Neural cell (in vitro differentiated cells): ENCODE measurements around the gene NDRG2. TPM values are rescaled to one million over a fixed set of nuclear protein-coding genes. Genes with fewer than 3 reads are reported as not detected.
A peak's percentile ranks its signal among the peaks of the same experiment; 100 is the strongest.

Source experiments
- H2AFZ ChIP-seq: fragments of 200-600, 300-800 bp; sonication (generic), shearing (Covaris generic); 2 replicates; pipeline ENCODE4 v1.6.0; 2014; ENCODE audit warnings: low read depth, mild to moderate bottlenecking, antibody characterized with exemption, low read length, moderate library complexity
- H3F3A ChIP-seq: fragments of 200-600 bp; shearing (Covaris generic); 2 replicates; pipeline ENCODE4 v1.6.1; 2016; ENCODE audit warnings: mild to moderate bottlenecking, moderate library complexity, mixed read lengths, antibody characterized with exemption, low read length; ENCODE audit not compliant: insufficient read depth, poor library complexity, severe bottlenecking
- H3K27ac ChIP-seq: fragments of 200-600, 300-800 bp; sonication (generic), shearing (Covaris generic); 2 replicates; pipeline ENCODE4 v1.5.1; 2014; ENCODE audit warnings: mild to moderate bottlenecking, low read length, moderate library complexity
- H3K27me3 ChIP-seq: fragments of 300-800, 200-600 bp; sonication (generic), shearing (Covaris generic); 2 replicates; pipeline ENCODE4 v1.6.0; 2014; ENCODE audit warnings: mild to moderate bottlenecking, low read depth, low read length, moderate library complexity; ENCODE audit not compliant: insufficient read depth
- H3K36me3 ChIP-seq: fragments of 300-800, 200-600 bp; sonication (generic), shearing (Covaris generic); 2 replicates; pipeline ENCODE4 v1.5.1; 2014; ENCODE audit warnings: mild to moderate bottlenecking, antibody characterized with exemption, low read length, moderate library complexity; ENCODE audit not compliant: insufficient read depth
- H3K4me2 ChIP-seq: fragments of 300-800, 200-600 bp; sonication (generic), shearing (Covaris generic); 2 replicates; pipeline ENCODE4 v1.6.0; 2014; ENCODE audit warnings: mild to moderate bottlenecking, low read length
- H3K4me3 ChIP-seq: fragments of 300-800, 200-600 bp; sonication (generic), shearing (Covaris generic); 2 replicates; pipeline ENCODE4 v1.5.1; 2014; ENCODE audit warnings: mild to moderate bottlenecking, low read length, moderate library complexity
- H3K79me2 ChIP-seq: fragments of 200-600 bp; shearing (Covaris generic); replicated peaks from 2 replicates; pipeline ENCODE4 v1.6.0; 2014; ENCODE audit warnings: mild to moderate bottlenecking, low read length, moderate library complexity; ENCODE audit not compliant: insufficient read depth
- H3K9ac ChIP-seq: fragments of 300-800, 200-600 bp; sonication (generic), shearing (Covaris generic); 2 replicates; pipeline ENCODE4 v1.6.1; 2016; ENCODE audit warnings: mild to moderate bottlenecking, low read length, mixed read lengths
- H3K9me2 ChIP-seq: fragments of 200-600 bp; shearing (Covaris generic); 2 replicates; pipeline ENCODE4 v1.6.1; 2016; ENCODE audit warnings: mild to moderate bottlenecking, low read length, mixed read lengths; ENCODE audit not compliant: insufficient read depth
- H3K9me3 ChIP-seq: fragments of 200-600, 300-800 bp; sonication (generic), shearing (Covaris generic); 2 replicates; pipeline ENCODE4 v1.6.1; 2016; ENCODE audit warnings: mild to moderate bottlenecking, mixed run types, low read length, moderate library complexity, mixed read lengths
- H4K20me1 ChIP-seq: fragments of 200-600 bp; shearing (Covaris generic); 2 replicates; pipeline ENCODE4 v1.6.1; 2016; ENCODE audit warnings: mild to moderate bottlenecking, mixed run types; ENCODE audit not compliant: insufficient read depth
- CTCF ChIP-seq: fragments of 450-650 bp; IDR thresholded peaks from 2 replicates; pipeline ENCODE4 v1.5.1; 2014; ENCODE audit warnings: antibody characterized with exemption, mild to moderate bottlenecking, moderate library complexity; ENCODE audit not compliant: poor library complexity, severe bottlenecking
- EP300 ChIP-seq: fragments of 450-650 bp; conservative IDR thresholded peaks from 2 replicates; pipeline ENCODE4 v1.6.1; 2014; ENCODE audit warnings: antibody characterized with exemption, mild to moderate bottlenecking, moderate library complexity; ENCODE audit not compliant: poor library complexity, severe bottlenecking
- EZH2 ChIP-seq: fragments of 200-600, 300-800 bp; shearing (Covaris generic), sonication (generic); IDR thresholded peaks from 2 replicates; pipeline ENCODE4 v1.6.1; 2014; ENCODE audit warnings: antibody characterized with exemption, low read length, borderline replicate concordance, mild to moderate bottlenecking; ENCODE audit not compliant: insufficient read depth, poor library complexity, severe bottlenecking
- MXI1 ChIP-seq: fragments of 450-650 bp; conservative IDR thresholded peaks from 2 replicates; pipeline ENCODE4 v1.6.1; 2014; ENCODE audit warnings: antibody characterized with exemption, mild to moderate bottlenecking; ENCODE audit not compliant: poor library complexity, severe bottlenecking
- POLR2AphosphoS5 ChIP-seq: IDR thresholded peaks from 2 replicates; pipeline ENCODE4 v1.6.1; 2012
- RAD21 ChIP-seq: fragments of 450-650 bp; conservative IDR thresholded peaks from 2 replicates; pipeline ENCODE4 v1.6.1; 2014; ENCODE audit warnings: antibody characterized with exemption, mild to moderate bottlenecking, moderate library complexity
- REST ChIP-seq: IDR thresholded peaks from 2 replicates; pipeline ENCODE4 v1.6.1; 2012; ENCODE audit warnings: borderline replicate concordance
- SMC3 ChIP-seq: fragments of 450-650 bp; conservative IDR thresholded peaks from 2 replicates; pipeline ENCODE4 v1.6.1; 2014; ENCODE audit warnings: antibody characterized with exemption, mild to moderate bottlenecking, moderate library complexity; ENCODE audit not compliant: poor library complexity
- TAF1 ChIP-seq: IDR thresholded peaks from 2 replicates; pipeline ENCODE4 v1.6.1; 2012; ENCODE audit warnings: low read depth
- polyA plus RNA-seq: library from polyadenylated mRNA; depleted of rRNA; stranded (reverse); fragments of >200 nt; gene quantifications from 2 replicates; pipeline ENCODE4 v1.2.3, GENCODE V29; 2014

NDRG2 gene
- polyA plus RNA-seq, 1 donor from 2014 or later, result 43.3 TPM

- H3K9ac ChIP-seq, result no peak overlapping the region
- H2AFZ ChIP-seq, result no peak overlapping the region
- no peaks in the 10 kb centered on the region for H3K27me3 ChIP-seq
- H4K20me1 ChIP-seq, result no peaks in the 10 kb centered on the region
- no peaks in the 10 kb centered on the region for H3K9me3 ChIP-seq
- no peaks in the 10 kb centered on the region for H3K36me3 ChIP-seq
- H3K4me3 ChIP-seq, result no peak overlapping the region
- H3F3A ChIP-seq, result no peaks in the 10 kb centered on the region
- no peaks in the 10 kb centered on the region for H3K79me2 ChIP-seq
- H3K4me2 ChIP-seq, result no peak overlapping the region
- no peaks in the 10 kb centered on the region for H3K9me2 ChIP-seq
- TF ChIP-seq MXI1, result no peak
- TF ChIP-seq EZH2, result no peak
- no peak for TF ChIP-seq CTCF
- TF ChIP-seq EP300, result no peak
- no peak for TF ChIP-seq SMC3
- no peak for TF ChIP-seq TAF1
- no peak for TF ChIP-seq POLR2AphosphoS5
- TF ChIP-seq REST, result no peak
- TF ChIP-seq RAD21, result no peak
- H3K27ac ChIP-seq, result no peak overlapping the region
Measured at GRCh38 chr14:21016413-21017190, 8.3 kb downstream of the NDRG2 start.

DNA sequence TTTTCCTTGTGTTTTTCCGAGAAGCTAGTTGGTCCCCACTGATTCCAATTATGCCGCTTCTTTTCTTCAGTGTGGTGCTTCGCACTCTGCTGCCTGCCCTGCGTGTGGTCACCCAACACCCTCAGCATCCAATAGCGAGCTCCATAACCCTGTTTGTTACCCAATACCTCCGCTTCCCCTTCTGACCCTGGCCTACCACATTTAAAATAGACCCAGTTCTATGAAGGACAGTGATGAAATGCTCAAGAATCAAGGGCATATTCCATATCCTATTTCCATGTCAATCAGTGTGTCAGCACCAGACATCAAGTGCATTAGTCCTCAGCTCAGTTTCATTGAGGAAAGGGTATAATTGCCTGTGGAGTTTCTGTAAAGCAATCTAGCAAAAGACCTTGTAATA, 9.5 kb downstream of the NDRG2 start:
- Histone ChIP-seq H3K27me3 (no peaks in the 10 kb centered on the region), H3K36me3 (no peaks in the 10 kb centered on the region), H3K27ac (peak overlapping the region; percentile 62), H4K20me1 (no peaks in the 10 kb centered on the region), H3K9me3 (no peaks in the 10 kb centered on the region), H3K79me2 (no peaks in the 10 kb centered on the region), H3K4me2 (peak overlapping the region; percentile 40), H3K9ac (peak overlapping the region; percentile 10), H3F3A (no peaks in the 10 kb centered on the region), H3K9me2 (no peaks in the 10 kb centered on the region), H3K4me3 (peak overlapping the region; percentile 43), H2AFZ (no peak overlapping the region)
- TF ChIP-seq RAD21, result no peak
- TF ChIP-seq EP300, result peak; percentile 52
- TF ChIP-seq POLR2AphosphoS5, result no peak
- no peak for TF ChIP-seq TAF1
- TF ChIP-seq REST, result peak; percentile 28
